Activated naive CD4-positive, alpha-beta T cell treated with anti-CD3 and anti-CD28 coated beads, Interleukin-2, amount 10 ng/mL, durations not matched to agents 7 days and 5 days (primary cell): ENCODE measurements around the gene RNU6-9.
"Not testable (repeated sequence)": the region's sequence is repeated elsewhere in the genome, so short reads cannot be mapped to it uniquely, and the experiment has no call there.

ENCODE experiments used
- CTCF ChIA-PET: fragments of 350-600 bp; sonication (Branson Sonifier 250); formaldehyde crosslinking; loops from one replicate; lab custom pipeline; 2021; ENCODE audit warnings: antibody characterized with exemption; lab: Charles Lee
- DNase-seq: peaks from one replicate; pipeline ENCODE4 v3.0.0-alpha.2; 2020
- H3K27ac Mint-ChIP-seq: one replicate; pipeline ENCODE4 v1.8.0; 2021; ENCODE audit warnings: mild to moderate bottlenecking, moderate library complexity, mixed read lengths
- H3K27me3 Mint-ChIP-seq: one replicate; pipeline ENCODE4 v1.8.0; 2021; ENCODE audit warnings: mild to moderate bottlenecking, mixed read lengths
- H3K36me3 Mint-ChIP-seq: one replicate; pipeline ENCODE4 v1.8.0; 2021; ENCODE audit warnings: mixed read lengths
- H3K4me1 Mint-ChIP-seq: one replicate; pipeline ENCODE4 v1.8.0; 2021; ENCODE audit warnings: mixed read lengths
- H3K4me3 Mint-ChIP-seq: one replicate; pipeline ENCODE4 v1.8.0; 2021; ENCODE audit warnings: mild to moderate bottlenecking, moderate library complexity, mixed read lengths
- H3K9me3 Mint-ChIP-seq: one replicate; pipeline ENCODE4 v1.8.0; 2021; ENCODE audit warnings: mixed read lengths

The RNU6-9 gene

DNA sequence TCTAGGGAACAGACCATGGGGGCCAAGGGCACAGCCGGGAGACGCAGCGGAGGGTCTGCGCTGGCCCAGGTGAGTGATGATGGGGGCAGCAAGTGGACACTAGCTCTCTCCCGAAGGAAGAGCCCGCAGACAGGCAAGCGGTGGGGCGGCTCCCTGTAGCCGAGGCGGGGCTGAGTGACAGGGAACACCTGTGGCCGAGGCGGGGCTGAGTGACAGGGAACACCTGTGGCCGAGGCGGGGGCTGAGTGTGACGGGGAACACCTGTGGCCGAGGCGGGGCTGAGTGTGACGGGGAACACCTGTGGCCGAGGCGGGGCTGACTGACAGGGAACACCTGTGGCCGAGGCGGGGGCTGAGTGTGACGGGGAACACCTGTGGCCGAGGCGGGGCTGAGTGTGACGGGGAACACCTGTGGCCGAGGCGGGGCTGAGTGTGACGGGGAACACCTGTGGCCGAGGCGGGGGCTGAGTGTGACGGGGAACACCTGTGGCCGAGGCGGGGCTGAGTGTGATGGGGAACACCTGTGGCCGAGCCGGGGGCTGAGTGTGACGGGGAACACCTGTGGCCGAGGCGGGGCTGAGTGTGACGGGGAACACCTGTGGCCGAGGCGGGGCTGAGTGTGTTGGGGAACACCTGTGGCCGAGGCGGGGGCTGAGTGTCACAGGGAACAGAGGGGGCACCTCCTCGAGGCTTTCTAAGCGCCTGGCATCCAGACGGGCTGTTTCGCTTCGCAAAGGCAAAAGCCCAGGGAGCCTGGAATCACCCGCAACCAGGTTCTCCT lies 1.7 kb upstream of the RNU6-9 start:
- peak overlapping the region; percentile 71 for H3K27ac Mint-ChIP-seq
- peaks cover 28% of the 10 kb centered on the region for H3K36me3 Mint-ChIP-seq
- DNase-seq, CTCF ChIA-PET, H3K27me3 Mint-ChIP-seq, H3K9me3 Mint-ChIP-seq: not testable (repeated sequence)
- peak overlapping the region; percentile 81 for H3K4me3 Mint-ChIP-seq
- H3K4me1 Mint-ChIP-seq, result peaks cover 24% of the 10 kb centered on the region

DNA sequence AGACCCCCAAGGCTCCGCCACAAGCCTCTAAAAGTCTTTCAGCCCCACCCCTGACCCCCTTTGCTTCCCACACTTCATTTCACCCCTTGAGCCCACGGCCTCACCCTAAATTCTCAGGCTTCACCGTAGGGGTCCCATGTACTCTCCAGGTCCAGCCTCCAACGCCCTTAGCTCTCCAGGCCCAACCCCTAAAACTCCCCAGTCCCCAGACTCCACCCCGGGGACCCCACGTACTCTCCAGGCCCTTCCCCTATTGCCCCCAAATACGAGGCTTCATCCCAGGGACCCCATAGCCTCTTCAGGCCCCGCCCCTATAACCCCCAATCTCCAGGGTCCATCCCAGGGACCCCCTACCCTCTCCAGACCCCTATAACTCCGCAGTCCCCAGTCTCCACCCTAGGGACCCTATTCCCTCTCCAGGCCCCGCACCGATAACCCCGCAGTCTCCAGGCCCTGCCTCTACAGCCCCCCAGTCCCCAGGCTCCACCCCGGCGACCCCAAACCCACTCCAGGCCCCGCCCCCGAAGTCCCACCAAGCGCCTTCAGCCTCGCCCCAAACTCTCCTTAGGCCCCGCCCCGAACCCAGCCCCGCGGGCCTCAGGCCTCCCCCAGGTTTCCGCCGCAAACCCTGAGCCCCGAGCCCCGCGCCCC lies 916 bp upstream of the RNU6-9 start:
- no peaks in the 10 kb centered on the region for H3K27me3 Mint-ChIP-seq
- H3K9me3 Mint-ChIP-seq, result no peaks in the 10 kb centered on the region
- H3K4me3 Mint-ChIP-seq, result peak overlapping the region; percentile 81
- CTCF ChIA-PET, result interaction anchor here (1.3 to 1.9 kb wide), 2 partner anchors 15 to 29 kb away, joined by 4 to 7 read pairs; no protein-coding TSS in a partner anchor
- peak overlapping the region; percentile 84 for H3K27ac Mint-ChIP-seq
- peaks cover 24% of the 10 kb centered on the region for H3K4me1 Mint-ChIP-seq
- DNase-seq, result peak; percentile 75
- peaks cover 33% of the 10 kb centered on the region for H3K36me3 Mint-ChIP-seq

DNA sequence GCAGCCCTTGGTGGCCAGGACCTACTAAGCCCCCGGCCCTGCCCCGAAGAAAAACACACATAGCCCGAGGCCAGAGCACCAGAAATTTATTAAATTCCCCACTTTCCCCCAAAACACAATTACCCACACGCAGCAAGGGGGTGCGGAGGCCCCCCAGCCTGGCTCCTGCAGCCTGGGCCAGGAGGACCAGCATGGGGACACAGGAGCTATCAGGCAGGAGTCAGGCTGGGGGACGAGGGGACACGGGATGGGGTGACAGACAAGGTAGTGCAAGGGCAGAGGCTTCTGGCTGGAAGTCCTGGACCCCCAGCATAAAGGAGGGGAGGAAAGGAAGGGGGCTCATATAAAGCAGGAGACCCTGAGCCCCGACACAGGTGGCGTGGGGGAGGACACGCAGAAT lies 3.1 kb downstream of the RNU6-9 start:
- Mint-ChIP-seq H3K36me3 (peaks cover 29% of the 10 kb centered on the region), H3K27me3 (no peaks in the 10 kb centered on the region), H3K27ac (no peak overlapping the region), H3K4me1 (peaks cover 29% of the 10 kb centered on the region), H3K4me3 (no peak overlapping the region), H3K9me3 (no peaks in the 10 kb centered on the region)
- CTCF ChIA-PET, result no interaction called here
- no peak for DNase-seq

DNA sequence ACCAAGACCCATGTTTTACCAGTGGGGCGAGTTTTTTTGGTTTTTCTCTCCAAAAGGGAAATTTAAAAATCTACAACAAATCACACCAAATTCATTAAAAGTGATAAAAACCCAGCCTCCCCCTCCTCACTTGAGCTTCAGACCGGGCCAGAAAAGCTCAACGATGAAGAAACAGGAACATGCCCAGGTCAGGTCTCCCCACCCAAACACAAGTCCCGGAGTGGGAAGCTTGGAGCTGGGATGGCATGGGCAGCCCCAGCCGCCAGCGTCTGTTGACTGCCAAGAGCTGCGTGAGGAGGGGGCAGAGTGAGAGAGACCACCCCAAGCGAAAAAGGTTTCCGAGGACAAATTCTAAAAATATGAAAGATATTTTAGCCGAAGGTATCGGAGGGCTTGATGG lies 3.7 kb downstream of the RNU6-9 start:
- CTCF ChIA-PET, result no interaction called here
- Mint-ChIP-seq H3K27ac (no peak overlapping the region), H3K4me1 (peaks cover 27% of the 10 kb centered on the region), H3K9me3 (no peaks in the 10 kb centered on the region), H3K4me3 (no peak overlapping the region), H3K27me3 (no peaks in the 10 kb centered on the region), H3K36me3 (peaks cover 30% of the 10 kb centered on the region)
- DNase-seq, result no peak

DNA sequence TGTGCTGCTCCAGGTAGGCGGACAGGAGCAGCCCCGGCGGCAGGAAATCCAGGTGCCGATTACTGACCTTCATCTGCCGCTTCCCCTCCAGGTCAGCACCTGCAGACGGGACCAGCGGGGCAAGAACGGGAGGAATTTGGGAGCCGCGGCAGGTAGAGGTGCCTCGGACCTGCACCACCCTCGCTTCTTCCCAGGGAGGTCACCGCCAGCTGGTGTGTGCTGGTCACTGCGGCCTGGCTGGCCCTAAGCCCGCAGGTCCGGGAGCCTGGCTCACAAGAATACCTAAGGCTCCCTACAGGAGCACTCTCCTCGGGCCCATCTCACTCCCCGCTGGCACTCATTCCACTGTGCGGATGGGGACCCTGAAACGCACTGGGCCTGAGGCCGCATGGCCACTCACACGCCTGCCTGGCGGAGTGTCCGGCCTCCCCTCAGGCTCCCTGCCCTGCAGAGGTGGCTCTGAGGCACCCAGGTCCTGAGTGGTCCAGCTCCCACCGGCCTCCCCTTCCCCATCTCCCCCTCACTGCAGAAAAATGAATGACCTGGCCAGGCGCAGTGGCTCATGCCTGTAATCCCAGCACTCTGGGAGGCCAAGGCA lies 4.3 kb downstream of the RNU6-9 start:
- no peak overlapping the region for H3K4me3 Mint-ChIP-seq
- H3K9me3 Mint-ChIP-seq, result no peaks in the 10 kb centered on the region
- CTCF ChIA-PET, result no interaction called here
- DNase-seq, result no peak
- H3K27me3 Mint-ChIP-seq, result no peaks in the 10 kb centered on the region
- H3K4me1 Mint-ChIP-seq, result peaks cover 24% of the 10 kb centered on the region
- H3K27ac Mint-ChIP-seq, result no peak overlapping the region
- H3K36me3 Mint-ChIP-seq, result peaks cover 28% of the 10 kb centered on the region

DNA sequence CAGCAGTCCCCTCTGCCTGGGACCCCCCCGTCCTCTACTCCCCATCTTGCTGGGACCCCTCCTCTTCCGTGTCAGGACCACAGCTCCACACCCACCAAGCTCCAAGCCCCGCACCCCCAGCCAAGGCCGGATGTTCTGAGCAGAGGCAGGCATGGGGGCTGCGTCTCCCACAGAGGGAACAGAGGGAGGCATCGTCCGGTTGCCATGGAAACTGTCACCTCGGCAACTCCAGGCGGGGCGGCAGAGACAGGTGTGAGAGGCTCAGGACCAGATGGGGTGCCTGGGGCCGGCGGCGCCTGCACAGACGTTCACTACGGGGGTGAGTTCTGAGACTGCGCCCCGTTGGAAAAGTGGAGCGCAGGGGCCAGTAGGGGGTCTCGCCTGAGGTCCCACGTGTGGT lies 5.4 kb downstream of the RNU6-9 start:
- Mint-ChIP-seq H3K36me3 (peaks cover 28% of the 10 kb centered on the region), H3K27me3 (no peaks in the 10 kb centered on the region), H3K4me3 (no peak overlapping the region), H3K4me1 (peaks cover 19% of the 10 kb centered on the region), H3K27ac (no peak overlapping the region), H3K9me3 (no peaks in the 10 kb centered on the region)
- DNase-seq, result peak; percentile 65
- CTCF ChIA-PET, result no interaction called here

DNA sequence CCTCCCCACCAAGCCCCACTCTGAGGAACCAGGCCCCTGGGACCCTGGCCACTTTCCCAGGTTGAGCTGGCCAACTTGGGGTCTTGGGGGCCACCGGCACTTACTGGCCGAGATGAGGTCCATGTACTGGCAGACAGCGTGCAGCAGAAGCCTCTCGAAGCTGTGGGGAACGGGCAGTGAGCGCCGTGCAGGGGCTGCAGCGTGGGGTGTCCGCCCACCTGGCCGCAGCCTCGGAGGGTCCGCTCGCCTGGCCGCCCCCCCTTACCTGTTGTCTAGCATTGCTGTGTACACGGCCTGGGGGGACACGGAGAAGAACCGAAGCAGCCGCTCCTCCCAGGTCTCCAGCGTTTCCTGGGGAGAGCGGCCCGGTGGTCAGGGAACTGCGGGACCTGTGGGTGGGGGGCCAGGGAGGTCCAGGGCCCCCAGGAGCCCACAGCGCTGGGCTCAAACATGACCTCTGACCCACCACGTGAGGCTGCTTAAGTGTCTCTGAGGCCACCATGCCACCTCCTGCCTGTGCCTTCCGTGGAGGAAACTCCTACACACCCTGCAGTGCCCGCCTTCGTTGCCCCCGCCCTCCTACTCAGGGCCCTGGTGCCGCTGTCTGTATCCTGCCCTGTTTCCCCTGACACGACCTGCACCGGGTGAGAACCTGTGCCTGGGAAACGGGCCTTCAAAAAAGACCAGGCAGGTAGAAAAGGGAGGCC lies 6.2 kb downstream of the RNU6-9 start:
- CTCF ChIA-PET, result no interaction called here
- Mint-ChIP-seq H3K4me1 (peaks cover 18% of the 10 kb centered on the region), H3K4me3 (no peak overlapping the region), H3K9me3 (no peaks in the 10 kb centered on the region), H3K27ac (no peak overlapping the region), H3K27me3 (no peaks in the 10 kb centered on the region), H3K36me3 (peaks cover 33% of the 10 kb centered on the region)
- no peak for DNase-seq

DNA sequence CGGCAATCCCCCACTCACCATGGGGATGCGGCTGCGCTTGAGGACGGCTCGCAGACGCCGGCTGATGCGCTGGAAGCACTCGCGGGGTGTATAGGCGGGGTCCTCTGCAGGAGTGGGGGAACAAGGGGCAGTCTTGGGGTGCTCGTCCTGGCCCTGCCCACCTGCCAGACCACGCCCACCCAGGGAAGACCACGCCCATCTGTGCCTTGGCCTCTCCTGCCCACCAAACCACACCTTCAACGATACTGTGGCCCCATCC lies 6.7 kb downstream of the RNU6-9 start:
- Mint-ChIP-seq H3K4me1 (peaks cover 20% of the 10 kb centered on the region), H3K9me3 (no peaks in the 10 kb centered on the region), H3K27me3 (no peaks in the 10 kb centered on the region), H3K4me3 (no peak overlapping the region), H3K36me3 (peaks cover 34% of the 10 kb centered on the region), H3K27ac (no peak overlapping the region)
- CTCF ChIA-PET, result no interaction called here
- no peak for DNase-seq

DNA sequence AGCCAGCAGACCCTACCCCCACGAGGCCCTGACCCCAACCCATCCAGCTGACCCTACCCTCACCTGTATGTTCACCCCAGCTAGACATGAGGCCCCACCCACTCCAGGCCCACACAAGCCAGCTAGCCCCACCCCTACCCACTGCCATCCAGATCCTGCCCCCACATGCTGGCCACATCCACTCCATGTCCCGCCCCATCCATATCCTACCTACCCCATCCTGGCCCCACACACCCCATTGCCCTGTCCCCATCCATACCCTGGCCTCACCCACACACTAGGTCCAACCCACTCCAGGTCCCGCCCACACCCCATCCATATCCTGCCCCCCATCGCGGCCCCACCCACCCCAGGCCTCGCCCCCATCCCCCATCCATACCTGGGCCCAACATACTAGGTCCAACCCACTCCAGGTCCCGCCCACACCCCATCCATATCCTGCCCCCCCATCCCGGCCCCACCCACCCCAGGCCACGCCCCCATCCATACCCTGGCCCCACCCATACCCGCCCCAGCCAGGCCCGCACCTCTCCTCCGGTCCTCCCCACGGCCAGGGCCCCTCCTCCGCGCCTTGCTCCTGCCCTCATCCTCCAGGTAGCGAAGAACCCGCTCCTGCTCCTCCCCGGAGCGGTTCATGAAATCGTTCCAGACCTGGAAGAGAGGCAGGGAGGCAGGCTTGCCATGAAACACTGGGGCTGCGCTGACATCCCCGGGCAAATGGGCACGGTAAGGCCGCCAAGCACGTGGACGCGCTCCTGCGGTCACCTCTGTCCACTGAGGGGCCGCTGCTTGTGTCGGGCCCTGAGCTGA lies 7.2 kb downstream of the RNU6-9 start:
- CTCF ChIA-PET, result no interaction called here
- Mint-ChIP-seq H3K4me1 (peaks cover 24% of the 10 kb centered on the region), H3K9me3 (no peaks in the 10 kb centered on the region), H3K27ac (no peak overlapping the region), H3K36me3 (peaks cover 34% of the 10 kb centered on the region), H3K4me3 (no peak overlapping the region), H3K27me3 (no peaks in the 10 kb centered on the region)
- DNase-seq, result peak; percentile 61

DNA sequence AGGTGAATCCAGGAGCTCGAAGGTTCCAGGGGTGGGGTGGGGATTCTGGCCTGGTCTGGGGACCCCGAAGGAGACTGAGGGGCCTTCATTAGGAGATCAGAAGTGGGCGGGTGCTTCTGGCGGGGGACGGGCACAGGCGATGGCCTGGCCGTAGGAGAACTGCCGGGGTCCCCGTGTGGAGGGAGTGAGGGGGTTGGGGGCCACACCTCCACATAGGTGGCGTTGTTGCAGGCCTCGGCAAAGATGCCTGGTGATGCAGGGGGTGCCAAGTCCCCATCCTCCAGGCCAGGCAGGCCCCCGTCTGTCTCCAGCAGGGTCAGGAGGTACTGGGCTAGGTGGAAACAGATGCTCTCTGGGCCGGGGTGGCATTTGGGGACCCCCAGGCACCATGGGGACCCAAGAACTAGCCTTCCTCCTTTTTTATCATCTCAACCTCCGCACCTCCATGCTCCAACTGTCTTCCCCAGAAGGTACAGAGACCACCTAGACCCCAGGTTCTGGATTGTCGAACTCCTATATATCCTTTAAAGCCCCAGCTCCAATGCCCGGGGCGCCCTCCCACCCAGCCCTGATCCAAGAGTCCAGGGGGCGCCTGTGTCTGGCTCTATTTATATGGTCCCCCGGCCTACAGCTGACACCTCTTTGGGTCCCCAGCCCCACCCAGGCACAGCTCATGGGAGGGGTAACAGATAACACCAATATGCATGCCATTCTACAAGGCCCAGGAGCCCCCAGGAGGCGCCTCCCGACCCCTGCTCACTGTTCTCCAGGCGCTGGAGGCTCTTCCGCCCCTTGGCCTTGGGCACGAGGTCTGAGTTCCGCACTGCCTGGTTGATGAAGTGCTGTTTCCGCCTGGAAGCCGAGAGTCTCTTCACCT lies 8.2 kb downstream of the RNU6-9 start:
- Mint-ChIP-seq H3K27ac (no peak overlapping the region), H3K4me1 (peaks cover 33% of the 10 kb centered on the region), H3K36me3 (peaks cover 30% of the 10 kb centered on the region), H3K27me3 (no peaks in the 10 kb centered on the region), H3K4me3 (no peak overlapping the region), H3K9me3 (no peaks in the 10 kb centered on the region)
- DNase-seq, result no peak
- CTCF ChIA-PET, result no interaction called here

DNA sequence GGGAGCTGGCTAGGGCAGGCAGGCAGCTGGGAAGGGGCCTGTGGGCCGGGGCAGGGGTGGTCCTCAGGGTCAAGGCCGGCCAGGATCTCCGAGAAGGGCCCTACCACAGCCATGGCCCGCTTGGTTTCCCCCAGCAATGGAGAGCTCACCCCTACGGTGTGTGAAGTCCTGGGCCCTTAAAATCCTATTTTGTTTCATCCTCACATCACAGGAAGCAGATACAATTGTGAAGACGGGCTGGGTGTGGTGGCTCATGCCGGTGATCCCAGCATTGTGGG lies 8.7 kb downstream of the RNU6-9 start:
- CTCF ChIA-PET, result interaction anchor here (0.9 kb wide), 1 partner anchor 22 kb away, joined by 3 read pairs; no protein-coding TSS in a partner anchor
- Mint-ChIP-seq H3K36me3 (peaks cover 26% of the 10 kb centered on the region), H3K9me3 (no peaks in the 10 kb centered on the region), H3K4me1 (peaks cover 39% of the 10 kb centered on the region), H3K4me3 (no peak overlapping the region), H3K27ac (no peak overlapping the region), H3K27me3 (no peaks in the 10 kb centered on the region)
- DNase-seq, result no peak

DNA sequence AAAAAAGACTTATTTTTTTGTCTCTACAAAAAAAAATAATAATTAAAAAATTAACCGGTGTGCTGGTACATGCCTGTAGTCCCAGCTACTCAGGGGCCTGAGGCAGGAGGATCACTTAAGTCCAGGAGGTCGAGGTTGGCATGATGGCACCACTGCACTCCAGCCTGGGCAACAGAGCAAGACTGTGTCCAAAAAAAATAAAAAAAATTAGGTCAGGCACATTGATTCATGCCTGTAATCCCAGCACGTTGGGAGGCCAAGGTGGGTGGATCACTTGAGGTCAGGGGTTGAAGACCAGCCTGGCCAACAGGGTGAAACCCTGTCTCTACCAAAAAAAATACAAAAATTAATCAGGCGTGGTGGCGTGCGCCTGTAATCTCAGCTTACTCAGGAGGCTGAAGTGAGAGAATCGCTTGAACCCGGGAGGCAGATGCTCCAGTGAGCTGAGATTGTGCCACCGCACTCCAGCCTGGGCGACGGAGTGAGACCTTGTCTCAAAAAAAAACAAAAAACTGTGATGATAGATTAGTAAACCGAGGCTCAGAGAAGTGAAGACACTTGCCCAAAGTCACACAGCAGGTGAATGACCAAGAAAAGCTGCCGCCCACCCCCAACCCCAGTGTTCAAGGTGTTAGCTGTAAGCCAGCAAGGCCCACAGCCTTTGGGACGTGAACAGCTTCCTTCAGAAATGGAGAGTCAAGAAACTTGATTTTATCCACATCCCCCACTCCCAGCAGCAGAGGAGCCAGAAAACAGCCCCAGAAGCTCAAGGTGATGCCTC lies 9.4 kb downstream of the RNU6-9 start:
- Mint-ChIP-seq H3K4me1 (peaks cover 45% of the 10 kb centered on the region), H3K9me3 (no peaks in the 10 kb centered on the region), H3K27ac (no peak overlapping the region), H3K4me3 (no peak overlapping the region), H3K27me3 (no peaks in the 10 kb centered on the region), H3K36me3 (peaks cover 24% of the 10 kb centered on the region)
- CTCF ChIA-PET, result interaction anchor here (0.6 to 0.9 kb wide), 3 partner anchors 8 to 480 kb away, joined by 3 read pairs; no protein-coding TSS in a partner anchor
- DNase-seq, result no peak
